H1 (cell line): ENCODE data around the gene GMCL1. TPM values are rescaled to one million over a fixed set of nuclear protein-coding genes. Genes with fewer than 3 reads are reported as not detected.

Experiments used
- CTCF ChIA-PET: fragments of 300-600 bp; sonication (Branson Sonifier 250); formaldehyde crosslinking; loops from one replicate; lab custom pipeline; 2021; ENCODE audit not compliant: partially characterized antibody; lab: Charles Lee
- POLR2A ChIA-PET: fragments of 300-600 bp; sonication (Branson Sonifier 250); formaldehyde crosslinking; loops from one replicate; lab custom pipeline; 2021; ENCODE audit warnings: inconsistent platforms; ENCODE audit not compliant: partially characterized antibody; lab: Charles Lee
- DNase-seq, 2 experiments: peaks; one replicate each; pipeline versions ENCODE4 v3.0.0 to v3.0.0-alpha.2; 2010 to 2022; ENCODE audit warnings: low spot score in 2 of 2, low read depth in 1 of 2, mixed read lengths in 1 of 2
- FAIRE-seq: peaks from 2 replicates; lab custom pipeline; 2011; peaks lifted over from hg19 to GRCh38; lab: Jason Lieb, UNC
- H2AFZ ChIP-seq: 2 replicates; pipeline ENCODE4 v1.8.1; 2012; ENCODE audit warnings: low read length, inconsistent platforms
- H2AK5ac ChIP-seq: 2 replicates; pipeline ENCODE4 v1.6.1; 2013; ENCODE audit warnings: low read depth, low read length
- H2BK120ac ChIP-seq: replicated peaks from 2 replicates; pipeline ENCODE3; 2013; ENCODE audit warnings: low read depth, low read length, inconsistent platforms
- H2BK12ac ChIP-seq: 2 replicates; pipeline ENCODE4 v1.6.1; 2013; ENCODE audit warnings: low read depth, low read length
- H2BK15ac ChIP-seq: 2 replicates; pipeline ENCODE4 v1.6.1; 2013; ENCODE audit warnings: low read length
- H2BK20ac ChIP-seq: 2 replicates; pipeline ENCODE4 v1.6.1; 2013; ENCODE audit warnings: low read length
- H2BK5ac ChIP-seq: 2 replicates; pipeline ENCODE4 v1.6.1; 2013; ENCODE audit warnings: low read depth, low read length
- H3K14ac ChIP-seq: 2 replicates; pipeline ENCODE4 v1.6.1; 2013; ENCODE audit warnings: inconsistent platforms; ENCODE audit not compliant: insufficient read length
- H3K18ac ChIP-seq: 2 replicates; pipeline ENCODE4 v1.6.1; 2013; ENCODE audit warnings: low read length; ENCODE audit errors: extremely low read depth
- H3K23ac ChIP-seq: 2 replicates; pipeline ENCODE4 v1.6.1; 2013; ENCODE audit warnings: inconsistent platforms; ENCODE audit not compliant: insufficient read length
- H3K23me2 ChIP-seq: 2 replicates; pipeline ENCODE4 v1.6.1; 2013; ENCODE audit warnings: low read depth, low read length
- H3K27ac ChIP-seq: 2 replicates; pipeline ENCODE4 v1.6.1; 2011; ENCODE audit warnings: low read depth, low read length, inconsistent platforms
- H3K27me3 ChIP-seq, 4 experiments: replicated peaks in 1 of 4; 1 replicate in 1 of 4; 2 replicates in 3 of 4; pipeline versions ENCODE4 v1.6.1 to v1.8.1; 2011 to 2013; ENCODE audit warnings: low read length in 3 of 4, mild to moderate bottlenecking in 3 of 4, inconsistent platforms in 2 of 4, mixed read lengths in 2 of 4, moderate library complexity in 1 of 4; ENCODE audit not compliant: control insufficient read depth in 3 of 4, insufficient read depth in 3 of 4; ENCODE audit errors: extremely low read depth in 1 of 4
- H3K36me3 ChIP-seq, 4 experiments: 2 replicates each; pipeline versions ENCODE4 v1.6.1 to v1.8.1; 2011 to 2013; ENCODE audit warnings: mild to moderate bottlenecking in 4 of 4, low read length in 3 of 4, moderate library complexity in 2 of 4, control low read depth in 1 of 4, inconsistent platforms in 1 of 4; ENCODE audit not compliant: insufficient read depth in 4 of 4, control insufficient read depth in 2 of 4
- H3K4ac ChIP-seq: replicated peaks from 2 replicates; pipeline ENCODE3; 2013; ENCODE audit warnings: low read length, low read depth, mixed read lengths, inconsistent platforms; ENCODE audit not compliant: insufficient read length
- H3K4me1 ChIP-seq, 4 experiments: replicated peaks in 1 of 4; 1 replicate in 1 of 4; 2 replicates in 3 of 4; pipeline versions ENCODE4 v1.6.1 to v1.8.1; 2011 to 2013; ENCODE audit warnings: low read length in 3 of 4, inconsistent platforms in 2 of 4, mixed read lengths in 1 of 4; ENCODE audit not compliant: insufficient read depth in 4 of 4, control insufficient read depth in 3 of 4
- H3K4me2 ChIP-seq, 2 experiments: 2 replicates each; pipeline versions ENCODE4 v1.6.1 to v1.8.1; 2011 to 2013; ENCODE audit warnings: low read depth in 2 of 2, low read length in 2 of 2, control low read depth in 1 of 2, inconsistent platforms in 1 of 2, mild to moderate bottlenecking in 1 of 2; ENCODE audit not compliant: insufficient read depth in 1 of 2
- H3K4me3 ChIP-seq, 4 experiments: fragments of 200-600, 300-600 bp in 1 of 4; sonication (generic), shearing (Covaris generic), sonication (Bioruptor Twin) in 1 of 4; 2 replicates each; pipeline versions ENCODE4 v1.5.1 to v1.8.1; 2011 to 2016; ENCODE audit warnings: low read length in 4 of 4, low read depth in 3 of 4, control low read depth in 2 of 4, inconsistent platforms in 2 of 4, mild to moderate bottlenecking in 2 of 4, mixed read lengths in 1 of 4, moderate library complexity in 1 of 4; ENCODE audit not compliant: insufficient read depth in 2 of 4; ENCODE audit errors: extremely low read depth in 1 of 4
- H3K56ac ChIP-seq: replicated peaks from 2 replicates; pipeline ENCODE3; 2013; ENCODE audit warnings: low read depth, mild to moderate bottlenecking, mixed read lengths, low read length, inconsistent platforms; ENCODE audit not compliant: insufficient read length
- H3K79me1 ChIP-seq: 2 replicates; pipeline ENCODE4 v1.6.1; 2013; ENCODE audit warnings: low read depth, low read length, control low read depth
- H3K79me2 ChIP-seq, 2 experiments: 2 replicates each; pipeline versions ENCODE4 v1.6.1 to v1.8.1; 2012 to 2013; ENCODE audit warnings: low read length in 2 of 2, mild to moderate bottlenecking in 2 of 2, inconsistent platforms in 1 of 2; ENCODE audit not compliant: insufficient read depth in 2 of 2, control insufficient read depth in 1 of 2
- H3K9ac ChIP-seq, 4 experiments: replicated peaks in 1 of 4; 1 replicate in 1 of 4; 2 replicates in 3 of 4; pipeline versions ENCODE4 v1.6.1 to v1.8.1; 2011 to 2013; ENCODE audit warnings: low read depth in 3 of 4, low read length in 3 of 4, control low read depth in 2 of 4, mild to moderate bottlenecking in 2 of 4, moderate library complexity in 2 of 4, inconsistent platforms in 1 of 4; ENCODE audit errors: extremely low read depth in 1 of 4
- H3K9me3 ChIP-seq, 2 experiments: 2 replicates each; pipeline versions ENCODE4 v1.6.1 to v1.8.1; 2012 to 2013; ENCODE audit warnings: mild to moderate bottlenecking in 2 of 2, moderate library complexity in 2 of 2, control low read depth in 1 of 2, inconsistent platforms in 1 of 2, low read depth in 1 of 2, low read length in 1 of 2, mixed read lengths in 1 of 2; ENCODE audit not compliant: insufficient read depth in 2 of 2
- H4K20me1 ChIP-seq, 2 experiments: replicated peaks in 1 of 2; 2 replicates each; pipeline versions ENCODE3 to v1.8.1; 2011 to 2013; ENCODE audit warnings: inconsistent platforms in 2 of 2, low read length in 2 of 2, mild to moderate bottlenecking in 1 of 2; ENCODE audit not compliant: insufficient read depth in 2 of 2, control insufficient read depth in 1 of 2
- H4K5ac ChIP-seq: 2 replicates; pipeline ENCODE4 v1.6.1; 2013; ENCODE audit warnings: low read length, low read depth, mixed read lengths, inconsistent platforms; ENCODE audit not compliant: insufficient read length
- H4K8ac ChIP-seq: 2 replicates; pipeline ENCODE4 v1.8.0; 2013; ENCODE audit warnings: mild to moderate bottlenecking, moderate library complexity, low read length, inconsistent platforms; ENCODE audit not compliant: insufficient read depth; ENCODE audit errors: extremely low read depth
- H4K91ac ChIP-seq: replicated peaks from 2 replicates; pipeline ENCODE3; 2013; ENCODE audit warnings: low read length, mixed read lengths, inconsistent platforms; ENCODE audit not compliant: insufficient read length
- EGR1 ChIP-seq: IDR thresholded peaks from 2 replicates; pipeline ENCODE4 v1.6.1; 2011; ENCODE audit warnings: low read depth, low read length, borderline replicate concordance
- MAX ChIP-seq: IDR thresholded peaks from 2 replicates; pipeline ENCODE4 v1.6.1; 2012; ENCODE audit warnings: inconsistent platforms
- TEAD4 ChIP-seq: IDR thresholded peaks from 2 replicates; pipeline ENCODE4 v1.6.1; 2012; ENCODE audit warnings: low read depth, low read length, inconsistent platforms, mixed read lengths
- WGBS, 2 experiments: shearing (Covaris generic) in 1 of 2; methylation state at CpG; one replicate each; pipeline versions ENCODE4 v1.1.6 to v1.1.7; 2013 to 2015; ENCODE audit warnings: low lambda C conversion rate in 2 of 2, mixed read lengths in 2 of 2, inconsistent platforms in 1 of 2, low coverage in 1 of 2, missing lambda C conversion rate in 1 of 2; ENCODE audit not compliant: insufficient replicate concordance in 2 of 2, insufficient coverage in 1 of 2, insufficient read length in 1 of 2; ENCODE audit errors: extremely low coverage in 1 of 2, missing lambda C conversion rate in 1 of 2; 5-methylcytosine and 5-hydroxymethylcytosine counted together
- polyA plus RNA-seq, 7 experiments: library from polyadenylated mRNA; depleted of rRNA in 3 of 7; stranded (reverse) in 5 of 7; unstranded in 2 of 7; fragments of >200 nt in 5 of 7; fragments of 200-250 nt in 2 of 7; gene quantifications; 1 replicate in 5 of 7; 2 replicates in 1 of 7; 4 replicates in 1 of 7; pipeline versions ENCODE4 v1.2.1 to v1.2.3, GENCODE V29; 2011 to 2013; ENCODE audit warnings: missing spikeins in 2 of 7, mixed read lengths in 2 of 7
- total RNA-seq: library from RNA; stranded (reverse); fragmentation: NEBNext Ultra II Directional; extraction: Animal tissue kit (Norgen Biotek cat#: 25700); gene quantifications from 2 replicates; pipeline ENCODE4 v1.2.1, GENCODE V29; 2021

The GMCL1 gene
- total and polyA plus RNA-seq, 2 of the 8 experiments (the other 6 are each of a cell fraction or from before 2014, with no cell fraction given), result 6.5 to 21.9 TPM

DNA sequence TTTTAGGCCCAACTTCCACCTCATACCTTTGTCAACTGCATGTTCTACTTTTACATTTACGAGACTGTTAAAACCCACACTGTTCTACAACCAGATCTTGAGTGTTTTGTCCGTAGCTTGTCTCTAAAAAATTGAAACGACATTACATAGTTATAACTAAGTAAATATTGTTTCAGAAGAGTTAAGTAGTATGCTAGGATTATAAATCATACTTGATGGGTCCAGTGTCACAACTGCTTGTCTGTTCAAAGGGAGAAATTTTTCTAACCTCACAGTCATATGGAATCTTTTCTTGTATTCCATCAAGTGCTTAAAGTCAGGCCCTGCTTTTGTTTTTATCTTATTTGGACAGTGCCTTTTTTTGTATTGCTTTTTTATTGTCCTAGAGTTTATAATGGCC lies 4.3 kb downstream of the GMCL1 start:
- CTCF ChIA-PET, result no interaction called here
- no peak overlapping the region for H3K4me3 ChIP-seq
- POLR2A ChIA-PET, result no interaction called here
- H3K36me3 ChIP-seq, result peaks cover 0 to 6% (median 3%) of the 10 kb centered on the region in 4 experiments; a peak in 3 of 8 replicates
- H3K4me2 ChIP-seq, result no peak overlapping the region
- H4K91ac ChIP-seq, result no peak overlapping the region
- no peak overlapping the region for H4K8ac ChIP-seq
- WGBS, 2 experiments, result 91% methylated on average over 3 of the region's 3 CpGs; no CpG with 5 or more reads in 1 of the 2 experiments
- no peak overlapping the region for H2BK5ac ChIP-seq
- no peak overlapping the region for H2BK120ac ChIP-seq
- no peaks in the 10 kb centered on the region for H3K27me3 ChIP-seq
- DNase-seq (no peak), FAIRE-seq (no peak)
- H3K14ac ChIP-seq, result no peak overlapping the region
- no peak overlapping the region for H3K9ac ChIP-seq
- peaks cover 3 to 75% of the 10 kb centered on the region in 2 experiments; a peak in 3 of 4 replicates for H3K79me2 ChIP-seq
- H3K9me3 ChIP-seq, result no peaks in the 10 kb centered on the region
- H2BK15ac ChIP-seq, result no peak overlapping the region
- H3K18ac ChIP-seq, result no peak overlapping the region
- H4K5ac ChIP-seq, result no peak overlapping the region
- peaks cover 7% of the 10 kb centered on the region for H3K79me1 ChIP-seq
- peaks cover 5% of the 10 kb centered on the region for H3K23me2 ChIP-seq
- H3K56ac ChIP-seq, result no peak overlapping the region
- no peak overlapping the region for H2AFZ ChIP-seq
- H3K4ac ChIP-seq, result no peak overlapping the region
- no peak overlapping the region for H3K27ac ChIP-seq
- H3K23ac ChIP-seq, result no peak overlapping the region
- no peak overlapping the region for H2BK20ac ChIP-seq
- H3K4me1 ChIP-seq, result peaks cover 0 to 2% (median 0%) of the 10 kb centered on the region in 4 experiments; a peak in 3 of 7 replicates
- no peak overlapping the region for H2BK12ac ChIP-seq
- H4K20me1 ChIP-seq, result peaks cover 0 to 2% of the 10 kb centered on the region in 2 experiments
- no peak overlapping the region for H2AK5ac ChIP-seq
- no peak for TF ChIP-seq MAX
- no peak for TF ChIP-seq EGR1
- no peak for TF ChIP-seq TEAD4
